GM21786 (cell line): ENCODE data around the gene DPYSL4.
"Not testable (repeated sequence)": the region's sequence is repeated elsewhere in the genome, so short reads cannot be mapped to it uniquely, and the experiment has no call there.

ENCODE experiments used
- ATAC-seq: cut with Tn5 transposase; IDR thresholded peaks from one replicate; pipeline ENCODE4 v1.9.1; 2021; ENCODE audit not compliant: unreplicated experiment

The DPYSL4 gene

GRCh38 chr10:132149271-132149670 lies 37.5 kb upstream of the DPYSL4 start:
- no peak for ATAC-seq

DNA sequence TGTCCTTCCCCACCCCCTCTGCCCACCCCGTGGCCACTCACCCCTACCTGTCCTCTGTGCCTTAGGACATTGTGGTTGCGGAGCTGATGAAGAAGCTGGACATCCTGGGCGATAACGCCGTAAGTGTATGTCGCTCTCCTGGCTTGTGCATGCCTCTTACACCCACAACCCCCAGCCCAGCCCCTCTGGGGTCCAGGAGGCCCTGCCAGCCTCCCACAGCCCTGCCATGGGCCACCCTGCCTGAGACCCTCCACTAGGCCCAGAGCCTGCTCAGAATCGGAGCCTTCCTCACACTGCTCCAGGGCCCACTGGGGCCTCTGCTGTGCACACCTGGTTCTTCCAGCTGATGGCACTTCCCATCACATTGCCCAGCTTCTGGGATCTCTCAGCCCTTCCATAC lies 36.8 kb upstream of the DPYSL4 start:
- ATAC-seq: no peak

GRCh38 chr10:132150777-132151176 lies 36.0 kb upstream of the DPYSL4 start:
- ATAC-seq: no peak

- no peak for ATAC-seq
Observed at GRCh38 chr10:132151286-132151950, 35.3 kb upstream of the DPYSL4 start.

GRCh38 chr10:132151951-132152505 lies 34.7 kb upstream of the DPYSL4 start:
- no peak for ATAC-seq

- no peak for ATAC-seq
Observed at GRCh38 chr10:132152896-132153580, 33.7 kb upstream of the DPYSL4 start.

GRCh38 chr10:132153616-132154217 lies 33.0 kb upstream of the DPYSL4 start:
- no peak for ATAC-seq

DNA sequence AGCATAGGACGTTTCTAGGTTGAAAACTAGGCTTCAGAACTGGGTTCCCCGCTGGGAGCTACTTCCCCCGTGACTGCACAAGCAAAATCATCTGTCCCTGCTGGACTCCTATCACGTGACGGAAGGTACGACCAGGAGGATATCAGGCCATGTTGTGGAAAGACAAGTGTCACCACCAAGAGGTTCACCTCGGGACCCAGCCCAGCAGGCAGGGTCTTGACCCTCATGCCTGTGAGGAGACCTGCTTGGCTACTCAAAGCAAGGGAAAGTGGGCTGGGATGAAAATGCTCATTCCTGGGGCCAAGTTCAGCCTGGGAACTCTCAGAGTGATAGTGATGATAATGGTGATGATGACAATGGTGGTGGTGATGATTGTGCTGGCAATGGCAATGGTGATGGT lies 32.3 kb upstream of the DPYSL4 start:
- no peak for ATAC-seq

DNA sequence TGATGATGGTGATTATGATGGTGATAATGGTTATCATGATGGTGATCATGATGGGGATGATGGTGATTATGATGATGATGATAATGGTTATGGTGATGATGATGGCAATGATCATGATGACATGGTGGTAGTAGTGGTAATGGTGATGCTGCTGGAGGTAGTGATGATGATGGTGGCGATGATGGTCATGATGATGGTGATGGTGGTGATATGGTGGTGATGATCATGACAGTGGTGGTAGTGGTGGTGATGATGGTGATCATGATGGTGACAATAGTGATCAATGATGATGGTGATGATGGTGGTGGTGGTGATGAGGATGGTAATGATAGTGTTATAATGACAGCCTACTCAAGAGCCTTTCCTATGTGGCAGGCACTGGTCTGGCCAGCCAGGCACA lies 31.8 kb upstream of the DPYSL4 start:
- no peak for ATAC-seq

GRCh38 chr10:132155723-132156381 lies 30.9 kb upstream of the DPYSL4 start:
- ATAC-seq: no peak

DNA sequence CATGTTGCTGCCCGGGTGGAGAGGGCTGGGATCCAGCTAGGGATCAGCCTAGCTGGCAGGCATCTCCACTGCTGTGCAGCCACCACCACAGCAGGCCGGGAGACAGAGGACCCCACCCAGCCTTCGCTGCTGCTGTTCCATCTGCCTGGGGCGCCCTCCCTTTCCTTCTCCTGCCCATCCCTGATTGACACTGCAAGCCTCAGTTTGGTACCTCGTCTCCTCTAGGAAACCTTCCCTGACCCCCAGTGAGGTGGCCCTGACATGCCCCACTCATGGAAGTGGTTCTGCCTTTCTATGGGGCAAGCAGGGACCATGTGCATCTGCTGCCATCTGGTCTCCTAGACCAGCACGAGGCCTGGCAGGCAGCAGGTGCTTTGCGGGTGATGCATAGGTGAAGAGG lies 30.4 kb upstream of the DPYSL4 start:
- ATAC-seq: no peak

- ATAC-seq: no peak
Observed at GRCh38 chr10:132157101-132157500, 29.6 kb upstream of the DPYSL4 start.

- no peak for ATAC-seq
Observed at GRCh38 chr10:132158122-132158741, 28.5 kb upstream of the DPYSL4 start.

GRCh38 chr10:132158823-132159222 lies 27.9 kb upstream of the DPYSL4 start:
- no peak for ATAC-seq

DNA sequence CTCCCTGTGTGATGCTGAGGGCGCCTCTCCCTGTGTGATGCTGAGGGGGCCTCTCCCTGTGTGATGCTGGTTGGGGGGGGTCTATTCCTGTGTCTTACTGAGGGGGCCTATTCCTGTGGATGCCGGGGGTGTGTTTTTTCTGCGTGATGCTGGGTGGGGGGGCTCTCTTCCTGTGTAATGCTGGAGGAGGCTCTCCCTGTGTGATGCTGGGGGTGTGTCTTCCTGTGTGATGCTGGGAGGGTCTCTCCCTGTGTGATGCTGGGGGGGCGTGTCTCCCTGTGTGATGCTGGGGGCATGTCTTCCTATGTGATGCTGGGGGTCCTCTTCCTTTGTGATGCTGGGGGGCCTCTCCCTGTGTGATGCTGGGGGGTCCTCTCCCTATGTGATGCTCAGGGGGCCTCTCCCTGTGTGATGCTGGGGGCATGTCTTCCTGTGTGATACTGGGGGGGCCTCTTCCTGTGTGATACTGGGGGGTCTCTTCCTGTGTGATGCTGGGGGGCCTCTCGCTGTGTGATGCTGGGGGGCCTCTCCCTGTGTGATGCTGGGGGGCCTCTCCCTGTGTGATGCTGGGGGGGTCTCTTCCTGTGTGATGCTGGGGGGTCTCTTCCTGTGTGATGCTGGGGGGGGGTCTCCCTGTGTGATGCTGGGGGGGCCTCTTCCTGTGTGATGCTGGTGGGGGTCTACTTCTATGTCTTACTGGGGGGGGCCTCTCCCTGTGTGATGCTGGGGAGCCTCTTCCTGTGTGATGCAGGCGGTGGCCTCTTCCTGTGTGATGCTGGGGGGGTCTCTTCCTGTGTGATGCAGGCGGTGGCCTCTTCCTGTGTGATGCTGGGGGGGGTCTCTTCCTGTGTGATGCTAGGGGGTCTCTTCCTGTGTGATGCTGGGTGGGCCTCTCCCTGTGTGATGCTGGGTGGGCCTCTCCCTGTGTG lies 27.2 kb upstream of the DPYSL4 start:
- not testable (repeated sequence) for ATAC-seq

DNA sequence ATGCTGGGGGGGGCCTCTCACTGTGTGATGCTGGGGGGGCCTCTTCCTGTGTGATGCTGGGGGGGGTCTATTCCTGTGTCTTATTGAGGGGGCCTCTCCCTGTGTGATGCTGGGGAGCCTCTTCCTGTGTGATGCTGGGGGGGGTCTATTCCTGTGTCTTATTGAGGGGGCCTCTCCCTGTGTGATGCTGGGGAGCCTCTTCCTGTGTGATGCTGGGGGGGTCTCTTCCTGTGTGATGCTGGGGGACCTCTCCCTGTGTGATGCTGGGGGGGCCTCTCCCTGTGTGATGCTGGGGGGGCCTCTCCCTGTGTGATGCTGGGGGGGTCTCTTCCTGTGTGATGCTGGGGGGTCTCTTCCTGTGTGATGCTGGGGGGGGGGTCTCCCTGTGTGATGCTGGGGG lies 26.5 kb upstream of the DPYSL4 start:
- ATAC-seq: not testable (repeated sequence)

DNA sequence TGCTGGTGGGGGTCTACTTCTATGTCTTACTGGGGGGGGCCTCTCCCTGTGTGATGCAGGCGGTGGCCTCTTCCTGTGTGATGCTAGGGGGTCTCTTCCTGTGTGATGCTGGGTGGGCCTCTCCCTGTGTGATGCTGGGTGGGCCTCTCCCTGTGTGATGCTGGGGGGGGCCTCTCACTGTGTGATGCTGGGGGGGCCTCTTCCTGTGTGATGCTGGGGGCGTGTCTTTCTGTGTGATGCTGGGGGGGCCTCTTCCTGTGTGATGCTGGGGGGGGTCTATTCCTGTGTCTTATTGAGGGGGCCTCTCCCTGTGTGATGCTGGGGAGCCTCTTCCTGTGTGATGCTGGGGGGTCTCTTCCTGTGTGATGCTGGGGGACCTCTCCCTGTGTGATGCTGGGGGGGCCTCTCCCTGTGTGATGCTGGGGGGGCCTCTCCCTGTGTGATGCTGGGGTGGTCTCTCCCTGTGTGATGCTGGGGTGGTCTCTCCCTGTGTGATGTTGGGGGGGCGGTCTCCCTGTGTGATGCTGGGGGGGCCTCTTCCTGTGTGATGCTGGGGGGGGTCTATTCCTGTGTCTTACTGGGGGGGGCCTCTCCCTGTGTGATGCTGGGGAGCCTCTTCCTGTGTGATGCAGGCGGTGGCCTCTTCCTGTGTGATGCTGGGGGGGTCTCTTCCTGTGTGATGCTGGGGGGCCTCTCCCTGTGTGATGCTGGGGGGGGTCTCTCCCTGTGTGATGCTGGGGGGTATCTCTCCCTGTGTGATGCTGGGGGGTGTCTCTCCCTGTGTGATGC lies 25.7 kb upstream of the DPYSL4 start:
- ATAC-seq: not testable (repeated sequence)

DNA sequence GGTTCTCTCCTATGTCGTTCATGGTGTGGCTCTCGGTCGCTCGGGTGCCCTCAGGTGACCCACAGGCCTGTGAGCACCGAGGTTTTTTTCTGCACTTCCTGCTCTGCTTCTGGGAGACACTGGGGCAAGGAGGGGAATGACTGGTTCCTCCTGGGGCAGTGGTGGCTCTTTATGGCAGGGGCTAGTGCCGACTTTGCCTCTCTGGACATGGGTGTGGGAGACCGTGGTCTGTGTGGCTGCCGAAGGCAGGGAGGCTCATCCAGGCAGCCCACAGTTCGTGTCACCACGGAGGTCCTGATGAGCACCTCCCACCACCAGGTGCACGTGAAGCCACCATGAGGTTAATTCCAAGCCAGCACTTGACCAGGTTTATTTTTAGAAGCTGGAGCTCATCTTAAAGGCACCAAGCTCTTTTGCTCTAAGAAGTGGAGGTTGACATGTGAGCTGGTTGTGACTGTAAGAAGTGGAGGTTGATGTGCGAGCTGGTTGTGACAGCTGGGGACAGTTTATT lies 24.7 kb upstream of the DPYSL4 start:
- ATAC-seq: peak; percentile 67
